GM23338 (cell line): ENCODE measurements around the gene ACADVL. TPM values are rescaled to one million over a fixed set of nuclear protein-coding genes. Genes with fewer than 3 reads are reported as not detected.

Source experiments
- ATAC-seq: fragments of 200-7000 bp; cut with Tn5 transposase; 3 replicates; pipeline ENCODE4 v1.9.1; 2020
- DNase-seq: peaks from one replicate; pipeline ENCODE4 v3.0.0-alpha.2; 2015; ENCODE audit warnings: low spot score
- H2AFZ ChIP-seq: fragments of 200-600 bp; sonication (generic); 2 replicates; pipeline ENCODE4 v1.8.0; 2016; ENCODE audit warnings: antibody characterized with exemption, mild to moderate bottlenecking, moderate library complexity
- H3F3A ChIP-seq: fragments of 200-600 bp; sonication (generic); replicated peaks from 2 replicates; pipeline ENCODE4 v1.8.0; 2017; ENCODE audit warnings: antibody characterized with exemption, mixed run types, low read depth
- H3K27ac ChIP-seq: fragments of 200-600 bp; sonication (generic); 2 replicates; pipeline ENCODE4 v1.6.1; 2016; ENCODE audit warnings: low read depth
- H3K27me3 ChIP-seq: fragments of 200-600 bp; sonication (generic); 2 replicates; pipeline ENCODE4 v1.8.0; 2016; ENCODE audit warnings: mild to moderate bottlenecking, mixed run types, moderate library complexity; ENCODE audit not compliant: insufficient read depth
- H3K36me3 ChIP-seq: fragments of 200-600 bp; sonication (generic); 2 replicates; pipeline ENCODE4 v1.8.0; 2016; ENCODE audit warnings: mild to moderate bottlenecking; ENCODE audit not compliant: insufficient read depth
- H3K4me1 ChIP-seq: fragments of 200-600 bp; sonication (generic); 2 replicates; pipeline ENCODE4 v1.8.0; 2016; ENCODE audit warnings: mild to moderate bottlenecking, moderate library complexity; ENCODE audit not compliant: insufficient read depth
- H3K4me2 ChIP-seq: fragments of 200-600 bp; sonication (generic); 2 replicates; pipeline ENCODE4 v1.7.1; 2017; ENCODE audit warnings: mixed run types
- H3K4me3 ChIP-seq: fragments of 200-600 bp; sonication (generic); 2 replicates; pipeline ENCODE4 v1.6.1; 2016; ENCODE audit warnings: mixed run types
- H3K79me2 ChIP-seq: fragments of 200-600 bp; sonication (generic); replicated peaks from 2 replicates; pipeline ENCODE4 v1.8.0; 2017; ENCODE audit warnings: mild to moderate bottlenecking; ENCODE audit not compliant: insufficient read depth
- H3K9me2 ChIP-seq: fragments of 200-600 bp; sonication (generic); 2 replicates; pipeline ENCODE4 v1.8.0; 2017; ENCODE audit not compliant: insufficient read depth
- H4K20me1 ChIP-seq: fragments of 200-600 bp; sonication (generic); replicated peaks from 2 replicates; pipeline ENCODE4 v1.8.0; 2017; ENCODE audit warnings: mild to moderate bottlenecking; ENCODE audit not compliant: insufficient read depth
- H3K27ac Mint-ChIP-seq: 2 replicates; pipeline ENCODE4 v1.8.0; 2020; ENCODE audit warnings: inconsistent platforms, mild to moderate bottlenecking, moderate library complexity, mixed read lengths
- H3K27me3 Mint-ChIP-seq: 3 replicates; pipeline ENCODE4 v1.8.0; 2022; ENCODE audit warnings: low read depth, mild to moderate bottlenecking, moderate library complexity, mixed read lengths, inconsistent platforms; ENCODE audit not compliant: insufficient read depth, poor library complexity
- H3K36me3 Mint-ChIP-seq: 3 replicates; pipeline ENCODE4 v1.8.0; 2021; ENCODE audit warnings: low read depth, mild to moderate bottlenecking, inconsistent platforms, moderate library complexity, mixed read lengths
- H3K4me1 Mint-ChIP-seq: 3 replicates; pipeline ENCODE4 v1.8.0; 2020; ENCODE audit warnings: mild to moderate bottlenecking, inconsistent platforms, mixed read lengths
- H3K4me3 Mint-ChIP-seq: 3 replicates; pipeline ENCODE4 v1.8.0; 2021; ENCODE audit warnings: moderate library complexity, mild to moderate bottlenecking, inconsistent platforms, mixed read lengths
- H3K9me3 Mint-ChIP-seq: 3 replicates; pipeline ENCODE4 v1.8.0; 2020; ENCODE audit warnings: moderate library complexity, mild to moderate bottlenecking, inconsistent platforms, mixed read lengths
- CREB1 ChIP-seq: fragments of 250-450 bp; sonication (Bioruptor Pico); IDR thresholded peaks from 2 replicates; pipeline ENCODE4 v1.5.0; 2020; ENCODE audit warnings: low read depth, mild to moderate bottlenecking, moderate library complexity
- EZH2 ChIP-seq: fragments of 200-600 bp; sonication (generic); IDR thresholded peaks from one replicate; pipeline ENCODE4 v1.8.0; 2017; ENCODE audit warnings: antibody characterized with exemption, mild to moderate bottlenecking, low read depth; ENCODE audit not compliant: unreplicated experiment
- EZH2phosphoT487 ChIP-seq: fragments of 200-600 bp; sonication (generic); IDR thresholded peaks from one replicate; pipeline ENCODE4 v1.8.1; 2018; ENCODE audit warnings: antibody characterized with exemption; ENCODE audit not compliant: unreplicated experiment
- JUNB ChIP-seq: IDR thresholded peaks from one replicate; pipeline ENCODE4 v1.6.1; 2016; ENCODE audit warnings: antibody characterized with exemption; ENCODE audit not compliant: unreplicated experiment
- NANOG ChIP-seq: IDR thresholded peaks from 2 replicates; pipeline ENCODE4 v1.6.1; 2016; ENCODE audit warnings: antibody characterized with exemption, borderline replicate concordance
- POLR2AphosphoS5 ChIP-seq: IDR thresholded peaks from 2 replicates; pipeline ENCODE4 v1.6.1; 2016; ENCODE audit warnings: antibody characterized with exemption, low read depth
- STAT1 ChIP-seq: IDR thresholded peaks from one replicate; pipeline ENCODE4 v1.6.1; 2016; ENCODE audit warnings: antibody characterized with exemption; ENCODE audit not compliant: unreplicated experiment
- ZNF114 ChIP-seq: fragments of 250-450 bp; sonication (Bioruptor Pico); IDR thresholded peaks from 2 replicates; pipeline ENCODE4 v1.5.0; 2020; ENCODE audit warnings: mild to moderate bottlenecking, moderate library complexity
- ZNF331 ChIP-seq: fragments of 250-450 bp; sonication (Bioruptor Pico); IDR thresholded peaks from 2 replicates; pipeline ENCODE4 v1.5.0; 2020; ENCODE audit warnings: low read depth, mild to moderate bottlenecking, moderate library complexity
- polyA plus RNA-seq: library from polyadenylated mRNA; unstranded; fragments of >200 nt; fragmentation: Nextera tagmentation; extraction: Ambion mirVana; gene quantifications from 2 replicates; pipeline ENCODE4 v1.2.1, GENCODE V29; 2016
- total RNA-seq: library from RNA; depleted of rRNA; stranded (reverse); fragments of >200 nt; shearing (Covaris generic); gene quantifications from 2 replicates; pipeline ENCODE4 v1.2.3, GENCODE V29; 2014
- TF ChIP-seq, protein P1 (sequence below): IDR thresholded peaks from one replicate; pipeline ENCODE4 v1.6.1; 2018; ENCODE audit warnings: antibody characterized with exemption; ENCODE audit not compliant: unreplicated experiment
- TF ChIP-seq, protein P2 (sequence below), 2 experiments: fragments of 200-600 bp in 1 of 2; sonication (generic) in 1 of 2; conservative IDR thresholded peaks; 2 replicates each; pipeline versions ENCODE4 v1.5.1 to v1.6.1; 2016 to 2017; ENCODE audit warnings: antibody characterized with exemption in 2 of 2, low read depth in 2 of 2, mild to moderate bottlenecking in 2 of 2, moderate library complexity in 1 of 2
- TF ChIP-seq, protein P3 (sequence below): fragments of 250-450 bp; sonication (Bioruptor Pico); IDR thresholded peaks from 2 replicates; pipeline ENCODE4 v1.5.0; 2020; ENCODE audit warnings: mild to moderate bottlenecking, moderate library complexity
- TF ChIP-seq, protein P4 (sequence below): IDR thresholded peaks from 2 replicates; pipeline ENCODE4 v1.6.1; 2016; ENCODE audit warnings: antibody characterized with exemption

The ACADVL gene
- total and polyA plus RNA-seq, 2 experiments from 2014 or later, result 152 to 156 TPM

DNA sequence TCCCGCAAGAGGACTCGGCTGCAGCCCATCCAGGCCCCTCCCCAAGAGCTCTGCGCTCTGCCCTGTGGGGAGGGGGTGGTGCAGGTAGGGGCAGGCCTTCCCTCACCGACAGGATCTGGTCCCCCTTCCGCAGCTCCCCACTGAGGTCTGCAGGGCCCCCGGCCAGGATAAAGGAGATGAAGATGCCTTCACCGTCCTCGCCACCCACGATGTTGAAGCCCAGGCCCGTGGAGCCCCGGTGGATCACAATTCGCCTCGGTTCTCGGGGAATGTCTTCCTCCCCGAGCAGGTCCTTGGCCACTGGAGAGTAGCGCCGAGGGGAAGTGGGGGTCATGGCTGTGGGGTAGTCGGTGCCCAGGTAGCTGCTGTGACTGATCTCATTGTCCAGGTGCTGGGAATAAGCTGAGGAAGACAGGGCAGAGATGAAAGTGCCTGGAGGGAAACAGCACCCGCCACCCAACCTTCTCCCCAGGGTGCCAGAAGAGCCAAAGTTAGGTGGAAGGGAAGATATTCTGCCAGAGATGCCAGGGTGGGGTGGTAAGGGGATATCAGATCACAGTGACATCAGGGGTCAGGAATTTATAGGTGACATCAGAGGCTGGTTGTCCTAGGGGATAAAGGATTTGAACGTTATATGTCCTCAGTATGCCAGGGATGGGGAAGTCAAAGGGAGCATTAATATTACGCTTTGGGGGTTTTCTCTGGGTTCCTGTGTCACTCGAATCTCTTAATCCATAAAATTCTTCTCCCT lies 22.9 kb upstream of the ACADVL start:
- Mint-ChIP-seq H3K27me3 (peaks cover 8% of the 10 kb centered on the region), H3K9me3 (no peaks in the 10 kb centered on the region), H3K36me3 (peaks cover 65% of the 10 kb centered on the region), H3K27ac (no peak overlapping the region), H3K4me3 (no peak overlapping the region), H3K4me1 (peaks cover 2% of the 10 kb centered on the region; the same call in 1 of the 3 replicates)
- H3K79me2 ChIP-seq, result no peaks in the 10 kb centered on the region
- ATAC-seq (no peak), DNase-seq (no peak)
- no peaks in the 10 kb centered on the region; the same call in 1 of the 2 replicates for H3K4me1 ChIP-seq
- no peak overlapping the region for H3K27ac ChIP-seq
- no peak overlapping the region for H3K4me2 ChIP-seq
- no peak overlapping the region for H2AFZ ChIP-seq
- H3K9me2 ChIP-seq, result no peaks in the 10 kb centered on the region
- TF ChIP-seq ZNF331 (CRISPR knock-in tag) (no peak), JUNB (no peak), STAT1 (no peak), EZH2 (no peak), CREB1 (no peak), NANOG (no peak), ZNF114 (CRISPR knock-in tag) (no peak), POLR2AphosphoS5 (no peak), EZH2phosphoT487 (no peak)
- TF ChIP-seq, protein P1, sequence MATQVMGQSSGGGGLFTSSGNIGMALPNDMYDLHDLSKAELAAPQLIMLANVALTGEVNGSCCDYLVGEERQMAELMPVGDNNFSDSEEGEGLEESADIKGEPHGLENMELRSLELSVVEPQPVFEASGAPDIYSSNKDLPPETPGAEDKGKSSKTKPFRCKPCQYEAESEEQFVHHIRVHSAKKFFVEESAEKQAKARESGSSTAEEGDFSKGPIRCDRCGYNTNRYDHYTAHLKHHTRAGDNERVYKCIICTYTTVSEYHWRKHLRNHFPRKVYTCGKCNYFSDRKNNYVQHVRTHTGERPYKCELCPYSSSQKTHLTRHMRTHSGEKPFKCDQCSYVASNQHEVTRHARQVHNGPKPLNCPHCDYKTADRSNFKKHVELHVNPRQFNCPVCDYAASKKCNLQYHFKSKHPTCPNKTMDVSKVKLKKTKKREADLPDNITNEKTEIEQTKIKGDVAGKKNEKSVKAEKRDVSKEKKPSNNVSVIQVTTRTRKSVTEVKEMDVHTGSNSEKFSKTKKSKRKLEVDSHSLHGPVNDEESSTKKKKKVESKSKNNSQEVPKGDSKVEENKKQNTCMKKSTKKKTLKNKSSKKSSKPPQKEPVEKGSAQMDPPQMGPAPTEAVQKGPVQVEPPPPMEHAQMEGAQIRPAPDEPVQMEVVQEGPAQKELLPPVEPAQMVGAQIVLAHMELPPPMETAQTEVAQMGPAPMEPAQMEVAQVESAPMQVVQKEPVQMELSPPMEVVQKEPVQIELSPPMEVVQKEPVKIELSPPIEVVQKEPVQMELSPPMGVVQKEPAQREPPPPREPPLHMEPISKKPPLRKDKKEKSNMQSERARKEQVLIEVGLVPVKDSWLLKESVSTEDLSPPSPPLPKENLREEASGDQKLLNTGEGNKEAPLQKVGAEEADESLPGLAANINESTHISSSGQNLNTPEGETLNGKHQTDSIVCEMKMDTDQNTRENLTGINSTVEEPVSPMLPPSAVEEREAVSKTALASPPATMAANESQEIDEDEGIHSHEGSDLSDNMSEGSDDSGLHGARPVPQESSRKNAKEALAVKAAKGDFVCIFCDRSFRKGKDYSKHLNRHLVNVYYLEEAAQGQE, result no peak
- TF ChIP-seq, protein P2, sequence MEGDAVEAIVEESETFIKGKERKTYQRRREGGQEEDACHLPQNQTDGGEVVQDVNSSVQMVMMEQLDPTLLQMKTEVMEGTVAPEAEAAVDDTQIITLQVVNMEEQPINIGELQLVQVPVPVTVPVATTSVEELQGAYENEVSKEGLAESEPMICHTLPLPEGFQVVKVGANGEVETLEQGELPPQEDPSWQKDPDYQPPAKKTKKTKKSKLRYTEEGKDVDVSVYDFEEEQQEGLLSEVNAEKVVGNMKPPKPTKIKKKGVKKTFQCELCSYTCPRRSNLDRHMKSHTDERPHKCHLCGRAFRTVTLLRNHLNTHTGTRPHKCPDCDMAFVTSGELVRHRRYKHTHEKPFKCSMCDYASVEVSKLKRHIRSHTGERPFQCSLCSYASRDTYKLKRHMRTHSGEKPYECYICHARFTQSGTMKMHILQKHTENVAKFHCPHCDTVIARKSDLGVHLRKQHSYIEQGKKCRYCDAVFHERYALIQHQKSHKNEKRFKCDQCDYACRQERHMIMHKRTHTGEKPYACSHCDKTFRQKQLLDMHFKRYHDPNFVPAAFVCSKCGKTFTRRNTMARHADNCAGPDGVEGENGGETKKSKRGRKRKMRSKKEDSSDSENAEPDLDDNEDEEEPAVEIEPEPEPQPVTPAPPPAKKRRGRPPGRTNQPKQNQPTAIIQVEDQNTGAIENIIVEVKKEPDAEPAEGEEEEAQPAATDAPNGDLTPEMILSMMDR (conservative IDR thresholded peaks at IDR 0.05; ENCODE audit: low read depth in 2 of 2), result no peak
- TF ChIP-seq, protein P3, sequence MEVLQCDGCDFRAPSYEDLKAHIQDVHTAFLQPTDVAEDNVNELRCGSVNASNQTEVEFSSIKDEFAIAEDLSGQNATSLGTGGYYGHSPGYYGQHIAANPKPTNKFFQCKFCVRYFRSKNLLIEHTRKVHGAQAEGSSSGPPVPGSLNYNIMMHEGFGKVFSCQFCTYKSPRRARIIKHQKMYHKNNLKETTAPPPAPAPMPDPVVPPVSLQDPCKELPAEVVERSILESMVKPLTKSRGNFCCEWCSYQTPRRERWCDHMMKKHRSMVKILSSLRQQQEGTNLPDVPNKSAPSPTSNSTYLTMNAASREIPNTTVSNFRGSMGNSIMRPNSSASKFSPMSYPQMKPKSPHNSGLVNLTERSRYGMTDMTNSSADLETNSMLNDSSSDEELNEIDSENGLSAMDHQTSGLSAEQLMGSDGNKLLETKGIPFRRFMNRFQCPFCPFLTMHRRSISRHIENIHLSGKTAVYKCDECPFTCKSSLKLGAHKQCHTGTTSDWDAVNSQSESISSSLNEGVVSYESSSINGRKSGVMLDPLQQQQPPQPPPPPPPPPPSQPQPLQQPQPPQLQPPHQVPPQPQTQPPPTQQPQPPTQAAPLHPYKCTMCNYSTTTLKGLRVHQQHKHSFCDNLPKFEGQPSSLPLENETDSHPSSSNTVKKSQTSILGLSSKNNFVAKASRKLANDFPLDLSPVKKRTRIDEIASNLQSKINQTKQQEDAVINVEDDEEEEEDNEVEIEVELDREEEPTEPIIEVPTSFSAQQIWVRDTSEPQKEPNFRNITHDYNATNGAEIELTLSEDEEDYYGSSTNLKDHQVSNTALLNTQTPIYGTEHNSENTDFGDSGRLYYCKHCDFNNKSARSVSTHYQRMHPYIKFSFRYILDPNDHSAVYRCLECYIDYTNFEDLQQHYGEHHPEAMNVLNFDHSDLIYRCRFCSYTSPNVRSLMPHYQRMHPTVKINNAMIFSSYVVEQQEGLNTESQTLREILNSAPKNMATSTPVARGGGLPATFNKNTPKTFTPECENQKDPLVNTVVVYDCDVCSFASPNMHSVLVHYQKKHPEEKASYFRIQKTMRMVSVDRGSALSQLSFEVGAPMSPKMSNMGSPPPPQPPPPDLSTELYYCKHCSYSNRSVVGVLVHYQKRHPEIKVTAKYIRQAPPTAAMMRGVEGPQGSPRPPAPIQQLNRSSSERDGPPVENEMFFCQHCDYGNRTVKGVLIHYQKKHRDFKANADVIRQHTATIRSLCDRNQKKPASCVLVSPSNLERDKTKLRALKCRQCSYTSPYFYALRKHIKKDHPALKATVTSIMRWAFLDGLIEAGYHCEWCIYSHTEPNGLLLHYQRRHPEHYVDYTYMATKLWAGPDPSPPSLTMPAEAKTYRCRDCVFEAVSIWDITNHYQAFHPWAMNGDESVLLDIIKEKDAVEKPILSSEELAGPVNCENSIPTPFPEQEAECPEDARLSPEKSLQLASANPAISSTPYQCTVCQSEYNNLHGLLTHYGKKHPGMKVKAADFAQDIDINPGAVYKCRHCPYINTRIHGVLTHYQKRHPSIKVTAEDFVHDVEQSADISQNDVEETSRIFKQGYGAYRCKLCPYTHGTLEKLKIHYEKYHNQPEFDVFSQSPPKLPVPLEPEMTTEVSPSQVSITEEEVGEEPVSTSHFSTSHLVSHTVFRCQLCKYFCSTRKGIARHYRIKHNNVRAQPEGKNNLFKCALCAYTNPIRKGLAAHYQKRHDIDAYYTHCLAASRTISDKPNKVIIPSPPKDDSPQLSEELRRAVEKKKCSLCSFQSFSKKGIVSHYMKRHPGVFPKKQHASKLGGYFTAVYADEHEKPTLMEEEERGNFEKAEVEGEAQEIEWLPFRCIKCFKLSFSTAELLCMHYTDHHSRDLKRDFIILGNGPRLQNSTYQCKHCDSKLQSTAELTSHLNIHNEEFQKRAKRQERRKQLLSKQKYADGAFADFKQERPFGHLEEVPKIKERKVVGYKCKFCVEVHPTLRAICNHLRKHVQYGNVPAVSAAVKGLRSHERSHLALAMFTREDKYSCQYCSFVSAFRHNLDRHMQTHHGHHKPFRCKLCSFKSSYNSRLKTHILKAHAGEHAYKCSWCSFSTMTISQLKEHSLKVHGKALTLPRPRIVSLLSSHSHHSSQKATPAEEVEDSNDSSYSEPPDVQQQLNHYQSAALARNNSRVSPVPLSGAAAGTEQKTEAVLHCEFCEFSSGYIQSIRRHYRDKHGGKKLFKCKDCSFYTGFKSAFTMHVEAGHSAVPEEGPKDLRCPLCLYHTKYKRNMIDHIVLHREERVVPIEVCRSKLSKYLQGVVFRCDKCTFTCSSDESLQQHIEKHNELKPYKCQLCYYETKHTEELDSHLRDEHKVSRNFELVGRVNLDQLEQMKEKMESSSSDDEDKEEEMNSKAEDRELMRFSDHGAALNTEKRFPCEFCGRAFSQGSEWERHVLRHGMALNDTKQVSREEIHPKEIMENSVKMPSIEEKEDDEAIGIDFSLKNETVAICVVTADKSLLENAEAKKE (CRISPR knock-in tag), result no peak
- TF ChIP-seq, protein P4, sequence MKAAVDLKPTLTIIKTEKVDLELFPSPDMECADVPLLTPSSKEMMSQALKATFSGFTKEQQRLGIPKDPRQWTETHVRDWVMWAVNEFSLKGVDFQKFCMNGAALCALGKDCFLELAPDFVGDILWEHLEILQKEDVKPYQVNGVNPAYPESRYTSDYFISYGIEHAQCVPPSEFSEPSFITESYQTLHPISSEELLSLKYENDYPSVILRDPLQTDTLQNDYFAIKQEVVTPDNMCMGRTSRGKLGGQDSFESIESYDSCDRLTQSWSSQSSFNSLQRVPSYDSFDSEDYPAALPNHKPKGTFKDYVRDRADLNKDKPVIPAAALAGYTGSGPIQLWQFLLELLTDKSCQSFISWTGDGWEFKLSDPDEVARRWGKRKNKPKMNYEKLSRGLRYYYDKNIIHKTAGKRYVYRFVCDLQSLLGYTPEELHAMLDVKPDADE, result no peak
- peaks cover under 1% of the 10 kb centered on the region; the same call in 1 of the 2 replicates for H3K36me3 ChIP-seq
- no peaks in the 10 kb centered on the region for H3F3A ChIP-seq
- H4K20me1 ChIP-seq, result no peaks in the 10 kb centered on the region; the same call in 1 of the 2 replicates
- H3K4me3 ChIP-seq, result no peak overlapping the region
- no peaks in the 10 kb centered on the region for H3K27me3 ChIP-seq
